Measurements from ENCODE around the gene HS3ST6.
A peak's percentile ranks its signal among the peaks of the same experiment; 100 is the strongest.

HS3ST6 gene

DNA sequence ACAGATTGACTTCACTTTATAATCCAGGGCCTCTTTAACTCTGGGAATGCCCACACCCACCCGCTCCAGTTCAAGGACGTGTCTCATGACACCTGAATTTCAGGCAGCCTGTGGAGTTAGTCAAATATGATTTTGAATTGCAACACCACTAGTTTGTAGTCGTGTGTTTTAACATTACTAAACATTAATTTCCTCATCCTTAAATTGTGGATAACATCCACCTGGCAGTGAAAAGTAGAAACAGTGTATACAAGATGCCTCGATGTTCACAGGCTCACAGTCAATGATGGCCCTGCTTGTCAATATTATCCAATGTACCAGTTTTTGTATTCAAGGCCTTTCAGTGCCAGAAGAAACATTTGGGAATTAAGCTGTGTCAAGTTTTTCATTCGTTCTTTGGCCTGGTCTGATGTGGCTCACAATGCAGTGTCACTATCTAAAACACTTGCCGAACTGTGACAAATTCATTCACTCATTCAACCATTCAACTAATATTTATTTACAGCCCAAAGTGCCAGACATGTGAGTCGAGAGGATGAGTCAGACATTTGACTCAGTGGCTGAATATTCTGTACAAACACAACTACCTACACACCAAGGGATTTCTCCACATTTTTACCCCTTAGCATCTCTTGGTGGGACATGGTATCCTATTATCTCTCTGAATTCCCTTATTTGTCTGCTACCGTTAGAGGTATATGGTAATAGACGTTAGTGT is 47.7 kb downstream of the HS3ST6 start:
- peak; percentile 91 for DNase-seq (ENCODE audit: low read depth)
- TF ChIP-seq, protein P1, sequence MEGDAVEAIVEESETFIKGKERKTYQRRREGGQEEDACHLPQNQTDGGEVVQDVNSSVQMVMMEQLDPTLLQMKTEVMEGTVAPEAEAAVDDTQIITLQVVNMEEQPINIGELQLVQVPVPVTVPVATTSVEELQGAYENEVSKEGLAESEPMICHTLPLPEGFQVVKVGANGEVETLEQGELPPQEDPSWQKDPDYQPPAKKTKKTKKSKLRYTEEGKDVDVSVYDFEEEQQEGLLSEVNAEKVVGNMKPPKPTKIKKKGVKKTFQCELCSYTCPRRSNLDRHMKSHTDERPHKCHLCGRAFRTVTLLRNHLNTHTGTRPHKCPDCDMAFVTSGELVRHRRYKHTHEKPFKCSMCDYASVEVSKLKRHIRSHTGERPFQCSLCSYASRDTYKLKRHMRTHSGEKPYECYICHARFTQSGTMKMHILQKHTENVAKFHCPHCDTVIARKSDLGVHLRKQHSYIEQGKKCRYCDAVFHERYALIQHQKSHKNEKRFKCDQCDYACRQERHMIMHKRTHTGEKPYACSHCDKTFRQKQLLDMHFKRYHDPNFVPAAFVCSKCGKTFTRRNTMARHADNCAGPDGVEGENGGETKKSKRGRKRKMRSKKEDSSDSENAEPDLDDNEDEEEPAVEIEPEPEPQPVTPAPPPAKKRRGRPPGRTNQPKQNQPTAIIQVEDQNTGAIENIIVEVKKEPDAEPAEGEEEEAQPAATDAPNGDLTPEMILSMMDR (IDR thresholded peaks at IDR 0.05; ENCODE audit: insufficient read depth, low read depth, low read length, missing control alignments), result no peak
- no peak overlapping the region for H3K4me3 ChIP-seq (ENCODE audit: low read length)

DNA sequence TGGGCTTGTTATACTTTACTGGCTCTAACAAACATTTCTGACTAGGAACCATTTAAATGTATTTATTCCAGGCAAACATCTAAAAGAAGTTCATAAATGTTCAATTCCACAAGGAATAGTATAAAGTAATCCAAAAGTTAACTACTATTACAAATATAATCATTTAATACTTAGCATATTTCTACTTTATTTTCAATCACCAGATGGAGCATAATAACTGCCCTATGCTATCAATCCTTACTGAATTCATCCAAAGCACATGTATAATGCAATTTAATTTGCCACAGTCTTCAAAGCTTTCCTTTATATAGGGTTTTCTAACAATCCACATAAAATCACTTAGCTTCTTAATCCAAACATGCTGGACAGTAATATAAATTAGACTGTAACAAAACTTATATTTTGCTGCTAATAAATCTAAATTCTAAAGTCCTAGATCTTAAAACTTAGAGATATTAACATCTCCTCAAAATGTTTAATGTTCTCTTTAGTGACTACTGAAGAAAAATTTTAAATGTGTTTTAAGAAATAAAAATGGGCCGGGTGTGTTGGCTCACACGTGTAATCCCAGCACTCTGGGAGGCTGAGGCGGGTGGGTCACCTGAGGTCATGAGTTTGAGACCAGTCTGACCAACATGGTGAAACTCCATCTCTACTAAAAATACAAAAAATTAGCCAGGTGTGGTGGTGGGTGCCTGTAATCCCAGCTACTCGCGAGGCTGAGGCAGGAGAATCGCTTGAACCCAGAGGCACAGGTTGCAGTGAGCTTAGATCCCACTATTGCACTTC is 52.1 kb downstream of the HS3ST6 start:
- DNase-seq (ENCODE audit: low read depth), result no peak
- TF ChIP-seq, protein P1 (IDR thresholded peaks at IDR 0.05; ENCODE audit: insufficient read depth, low read depth, low read length, missing control alignments), result no peak
- no peak overlapping the region for H3K4me3 ChIP-seq (ENCODE audit: low read length)

DNA sequence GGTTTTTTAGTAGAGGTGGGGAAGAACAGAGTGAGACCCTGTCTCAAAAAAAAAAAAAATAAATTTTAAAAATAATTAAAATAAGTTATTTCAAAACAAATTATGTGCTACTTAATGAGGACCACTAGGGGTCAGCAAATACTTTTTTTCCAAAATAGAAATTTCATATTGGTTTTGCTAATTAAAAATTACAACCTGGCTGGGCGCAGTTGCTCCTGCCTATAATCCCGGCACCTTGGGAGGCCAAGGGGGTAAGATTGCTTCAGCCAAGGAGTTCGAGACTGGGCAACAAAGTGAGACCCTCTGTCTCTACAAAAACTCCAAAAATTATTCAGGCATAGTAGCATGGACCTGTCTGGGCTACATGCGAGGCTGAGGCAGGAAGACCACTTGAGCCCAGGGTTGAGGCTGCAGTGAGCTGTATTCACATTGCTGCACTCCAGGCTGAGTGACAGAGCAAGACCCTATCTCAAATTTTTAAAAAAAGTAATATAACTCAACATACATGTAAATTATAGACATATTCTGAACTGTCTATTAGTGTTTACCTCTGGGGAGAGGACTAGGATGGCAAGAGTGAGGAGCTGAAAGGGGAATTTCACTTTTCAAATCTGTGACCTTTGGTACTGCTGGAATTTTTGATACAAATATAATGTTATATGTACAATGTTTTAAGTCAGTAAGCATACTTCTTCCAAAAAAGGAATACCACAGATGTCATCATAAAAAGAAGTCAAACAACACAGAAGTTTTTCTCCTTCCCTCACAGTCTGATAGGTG is 54.3 kb downstream of the HS3ST6 start:
- no peak overlapping the region for H3K4me3 ChIP-seq (ENCODE audit: low read length)
- TF ChIP-seq, protein P1 (IDR thresholded peaks at IDR 0.05; ENCODE audit: insufficient read depth, low read depth, low read length, missing control alignments), result peak; percentile 46
- DNase-seq (ENCODE audit: low read depth), result peak; percentile 51

DNA sequence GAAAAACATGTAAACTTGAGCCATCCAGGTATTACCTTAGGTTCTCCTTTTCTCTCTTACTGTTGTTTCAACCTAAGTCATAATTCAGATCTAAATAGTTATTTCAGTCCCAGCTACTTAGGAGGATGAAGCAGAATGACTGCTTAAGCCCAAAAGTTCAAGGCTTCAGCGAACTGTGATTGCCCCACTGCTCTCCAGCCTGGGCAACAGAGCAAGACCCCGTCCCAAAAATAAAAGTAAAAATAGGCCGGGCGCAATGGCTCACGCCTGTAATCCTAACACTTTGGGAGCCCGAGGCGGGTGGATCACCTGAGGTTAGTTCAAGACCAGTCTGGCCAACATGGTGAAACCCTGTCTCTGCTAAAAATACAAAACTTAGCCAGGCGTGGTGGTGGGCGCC is 55.8 kb downstream of the HS3ST6 start:
- TF ChIP-seq, protein P1 (IDR thresholded peaks at IDR 0.05; ENCODE audit: insufficient read depth, low read depth, low read length, missing control alignments), result no peak
- no peak overlapping the region for H3K4me3 ChIP-seq (ENCODE audit: low read length)
- DNase-seq (ENCODE audit: low read depth), result no peak

DNA sequence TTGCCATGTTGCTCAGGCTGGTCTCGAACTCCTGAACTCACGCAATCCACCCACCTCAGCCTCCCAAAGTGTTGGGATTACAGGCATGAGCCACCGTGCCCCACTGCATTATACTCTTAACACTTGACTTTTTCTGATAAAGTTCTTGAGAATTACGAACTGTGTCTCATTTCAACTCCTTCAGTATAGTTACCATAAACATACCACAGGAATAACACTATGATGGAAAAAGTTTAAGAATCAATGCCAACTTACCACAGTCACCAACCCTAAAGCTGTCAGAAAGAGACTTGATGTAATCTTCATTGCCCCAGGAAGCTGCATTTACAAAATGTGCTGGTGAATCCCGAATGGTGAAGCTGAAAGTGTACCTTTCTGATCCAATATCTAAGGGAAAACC is 56.5 kb downstream of the HS3ST6 start:
- TF ChIP-seq, protein P1 (IDR thresholded peaks at IDR 0.05; ENCODE audit: insufficient read depth, low read depth, low read length, missing control alignments), result no peak
- H3K4me3 ChIP-seq (ENCODE audit: low read length), result no peak overlapping the region
- no peak for DNase-seq (ENCODE audit: low read depth)
